Transverse colon (tissue), 3 donors: ENCODE measurements around the gene HYAL3.

Experiments
- POLR2A ChIP-seq: fragments of 450-650 bp; IDR thresholded peaks from one replicate; pipeline ENCODE4 v1.6.1; 2016; ENCODE audit warnings: antibody characterized with exemption, mild to moderate bottlenecking, moderate library complexity
- TF ChIP-seq, protein P1 (sequence below), 5 experiments: fragments of 200-600 bp in 3 of 5; fragments of 450-650 bp in 2 of 5; sonication (generic) in 3 of 5; IDR thresholded peaks; 1 replicate in 2 of 5; 2 replicates in 3 of 5; pipeline ENCODE4 v1.5.1; 2016 to 2017; ENCODE audit warnings: antibody characterized with exemption in 5 of 5, inconsistent platforms in 3 of 5, mild to moderate bottlenecking in 2 of 5, moderate library complexity in 1 of 5

DNA sequence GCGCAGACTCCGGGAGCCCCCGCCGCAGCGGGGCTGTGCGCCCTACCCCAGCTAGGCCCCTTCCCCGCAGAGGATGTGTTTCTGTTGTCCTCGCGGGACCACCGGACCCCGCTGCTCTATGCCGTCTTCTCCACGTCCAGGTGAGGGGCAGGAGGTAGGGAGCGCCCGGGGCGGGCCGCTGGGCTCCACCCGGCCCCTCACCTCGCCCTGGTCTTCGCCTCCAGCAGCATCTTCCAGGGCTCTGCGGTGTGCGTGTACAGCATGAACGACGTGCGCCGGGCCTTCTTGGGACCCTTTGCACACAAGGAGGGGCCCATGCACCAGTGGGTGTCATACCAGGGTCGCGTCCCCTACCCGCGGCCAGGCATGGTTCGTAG is 25.5 kb downstream of the HYAL3 start:
- TF ChIP-seq POLR2A = no peak
- TF ChIP-seq, protein P1, sequence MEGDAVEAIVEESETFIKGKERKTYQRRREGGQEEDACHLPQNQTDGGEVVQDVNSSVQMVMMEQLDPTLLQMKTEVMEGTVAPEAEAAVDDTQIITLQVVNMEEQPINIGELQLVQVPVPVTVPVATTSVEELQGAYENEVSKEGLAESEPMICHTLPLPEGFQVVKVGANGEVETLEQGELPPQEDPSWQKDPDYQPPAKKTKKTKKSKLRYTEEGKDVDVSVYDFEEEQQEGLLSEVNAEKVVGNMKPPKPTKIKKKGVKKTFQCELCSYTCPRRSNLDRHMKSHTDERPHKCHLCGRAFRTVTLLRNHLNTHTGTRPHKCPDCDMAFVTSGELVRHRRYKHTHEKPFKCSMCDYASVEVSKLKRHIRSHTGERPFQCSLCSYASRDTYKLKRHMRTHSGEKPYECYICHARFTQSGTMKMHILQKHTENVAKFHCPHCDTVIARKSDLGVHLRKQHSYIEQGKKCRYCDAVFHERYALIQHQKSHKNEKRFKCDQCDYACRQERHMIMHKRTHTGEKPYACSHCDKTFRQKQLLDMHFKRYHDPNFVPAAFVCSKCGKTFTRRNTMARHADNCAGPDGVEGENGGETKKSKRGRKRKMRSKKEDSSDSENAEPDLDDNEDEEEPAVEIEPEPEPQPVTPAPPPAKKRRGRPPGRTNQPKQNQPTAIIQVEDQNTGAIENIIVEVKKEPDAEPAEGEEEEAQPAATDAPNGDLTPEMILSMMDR (IDR thresholded peaks at IDR 0.05) = no peak
